ENCODE results near the gene NAA80. TPM values are rescaled to one million over a fixed set of nuclear protein-coding genes. Genes with fewer than 3 reads are reported as not detected.
"Not testable (repeated sequence)": the region's sequence is repeated elsewhere in the genome, so short reads cannot be mapped to it uniquely, and the experiment has no call there.

NAA80 gene
- polyA plus RNA-seq, 2 of the 4 experiments (the other 2 are of a cell fraction), result 3.1 to 5.3 TPM

GRCh38 chr3:50274371-50275104 lies 24.7 kb downstream of the NAA80 start (continued):
- TF ChIP-seq CTCF (IDR thresholded peaks at IDR 0.05), result peak; percentile 69
- no peak for TF ChIP-seq RARB (CRISPR knock-in tag; IDR thresholded peaks at IDR 0.05)

- Histone ChIP-seq H3K27ac (no peak overlapping the region), H3K4me2 (no peak overlapping the region; the same call in 2 of the 3 replicates), H3K9me3 (no peaks in the 10 kb centered on the region), H3K4me3 (no peak overlapping the region), H3K4me1 (peaks cover 36% of the 10 kb centered on the region)
- ATAC-seq, result no peak
- TF ChIP-seq ELK1 (IDR thresholded peaks at IDR 0.05; ENCODE audit: low read depth, low read length) (no peak), SREBF2 (IDR thresholded peaks at IDR 0.05) (no peak), POLR2A (IDR thresholded peaks at IDR 0.05; ENCODE audit: low read length) (no peak), USF2 (IDR thresholded peaks at IDR 0.05) (no peak), E2F6 (IDR thresholded peaks at IDR 0.05; ENCODE audit: borderline replicate concordance, low read depth) (no peak)
- ChIA-PET POLR2A (no interaction called here), CTCF (interaction anchor here (0.7 to 8.0 kb wide), 7 partner anchors 12 to 79 kb away, joined by 3 to 67 read pairs (median 5); partner anchors contain the start of gene IFRD2)
- 78% methylated on average over 9 of the region's 31 CpGs for WGBS (ENCODE audit: missing lambda C conversion rate)
- no peak for DNase-seq (ENCODE audit: low read depth in 1 of 2, low spot score in 1 of 2)
- FAIRE-seq, result no peak
Observed at GRCh38 chr3:50273689-50274065, 25.5 kb downstream of the NAA80 start.

- no peak for FAIRE-seq
- no peaks in the 10 kb centered on the region for H3K9me3 ChIP-seq
- no peak overlapping the region for H3K4me3 ChIP-seq
- peak; percentile 43 to 75 for ATAC-seq
- WGBS (ENCODE audit: missing lambda C conversion rate), result 16% methylated on average over 35 of the region's 61 CpGs
- H3K27ac ChIP-seq, result 0 out of 6 replicates have a peak overlapping the region, but pooled peaks of 1 of the 2 experiments have one; percentile 37
- peaks cover 41% of the 10 kb centered on the region for H3K4me1 ChIP-seq
- TF ChIP-seq MAZ (IDR thresholded peaks at IDR 0.05; ENCODE audit: borderline replicate concordance, low read depth, low read length) (no peak), SREBF2 (IDR thresholded peaks at IDR 0.05) (no peak), FOSL2 (IDR thresholded peaks at IDR 0.05) (no peak), FOSL2 (CRISPR knock-in tag; IDR thresholded peaks at IDR 0.05) (no peak), TFCP2L1 (CRISPR knock-in tag; IDR thresholded peaks at IDR 0.05) (no peak), CTCF (IDR thresholded peaks at IDR 0.05) (peak; percentile 78), ZFP36 (IDR thresholded peaks at IDR 0.05; ENCODE audit: borderline replicate concordance, partially characterized antibody) (no peak), SMC3 (IDR thresholded peaks at IDR 0.05) (peak; percentile 81), RAD21 (conservative IDR thresholded peaks at IDR 0.05 in 1 of 2, IDR thresholded peaks at IDR 0.05 in 1 of 2) (peak; percentile 91), MYC (IDR thresholded peaks at IDR 0.05; ENCODE audit: borderline replicate concordance, low read length) (no peak), RFX5 (IDR thresholded peaks at IDR 0.05) (no peak), GATA3 (IDR thresholded peaks at IDR 0.05; ENCODE audit: borderline replicate concordance) (no peak)
- peak overlapping the region; percentile 59 for H3K4me2 ChIP-seq
- CTCF ChIA-PET, result interaction anchor here (0.7 to 8.0 kb wide), 10 partner anchors 12 to 78 kb away, joined by 3 to 67 read pairs (median 7); partner anchors contain the start of gene IFRD2
- POLR2A ChIA-PET, result no interaction called here
- DNase-seq (ENCODE audit: low read depth in 1 of 2, low spot score in 1 of 2), result peak; percentile 74 to 77
Observed at GRCh38 chr3:50272911-50273688, 26.1 kb downstream of the NAA80 start.

GRCh38 chr3:50272538-50272910 lies 26.7 kb downstream of the NAA80 start:
- H3K4me3 ChIP-seq; DNase-seq (ENCODE audit: low read depth in 1 of 2, low spot score in 1 of 2); H3K27ac ChIP-seq; FAIRE-seq; POLR2A ChIA-PET; ATAC-seq; H3K9me3 ChIP-seq: not testable (repeated sequence)
- 67% methylated on average over 8 of the region's 10 CpGs for WGBS (ENCODE audit: missing lambda C conversion rate)
- CTCF ChIA-PET, result interaction anchor here (0.7 to 8.0 kb wide), 12 partner anchors 11 to 228 kb away, joined by 3 to 67 read pairs (median 3); partner anchors contain the start of gene IFRD2
- peak overlapping the region; percentile 59 for H3K4me2 ChIP-seq
- H3K4me1 ChIP-seq, result peaks cover 47% of the 10 kb centered on the region

Measured in A549 (cell line).